Measurements from ENCODE around the gene LGALSL.

- no peak for TF ChIP-seq POLR2AphosphoS5 (IDR thresholded peaks at IDR 0.05; ENCODE audit: low read depth, low read length)
- no peak for TF ChIP-seq POLR2A (IDR thresholded peaks at IDR 0.05; ENCODE audit: low read depth, low read length)
- no peak for TF ChIP-seq TAF1 (IDR thresholded peaks at IDR 0.05; ENCODE audit: low read depth, low read length)
- no peak for TF ChIP-seq POU2F2 (IDR thresholded peaks at IDR 0.05; ENCODE audit: low read depth, low read length)
These were observed 20.2 kb downstream of the LGALSL start for GRCh38 chr2:64474121-64474571.

Measured in GM12891 (cell line).